Left renal cortex interstitium (tissue), 4 donors: Measurements from ENCODE around the gene CHKA. TPM values are rescaled to one million over a fixed set of nuclear protein-coding genes. Genes with fewer than 3 reads are reported as not detected.

ENCODE experiments used
- DNase-seq, 4 donors: peaks; one replicate each; pipeline ENCODE4 v3.0.0-alpha.2; 2013; ENCODE audit warnings: low read depth in 4 of 4, low spot score in 2 of 4, missing footprints in 1 of 4
- polyA plus RNA-seq, 4 donors: library from polyadenylated mRNA; unstranded; fragments of 120-200 nt; gene quantifications; one replicate each; pipeline ENCODE4 v1.2.1, GENCODE V29; 2013; ENCODE audit not compliant: insufficient read length in 4 of 4

Gene CHKA
- polyA plus RNA-seq, 4 donors: 27.7 to 56.6 (median 37.0) TPM

DNA sequence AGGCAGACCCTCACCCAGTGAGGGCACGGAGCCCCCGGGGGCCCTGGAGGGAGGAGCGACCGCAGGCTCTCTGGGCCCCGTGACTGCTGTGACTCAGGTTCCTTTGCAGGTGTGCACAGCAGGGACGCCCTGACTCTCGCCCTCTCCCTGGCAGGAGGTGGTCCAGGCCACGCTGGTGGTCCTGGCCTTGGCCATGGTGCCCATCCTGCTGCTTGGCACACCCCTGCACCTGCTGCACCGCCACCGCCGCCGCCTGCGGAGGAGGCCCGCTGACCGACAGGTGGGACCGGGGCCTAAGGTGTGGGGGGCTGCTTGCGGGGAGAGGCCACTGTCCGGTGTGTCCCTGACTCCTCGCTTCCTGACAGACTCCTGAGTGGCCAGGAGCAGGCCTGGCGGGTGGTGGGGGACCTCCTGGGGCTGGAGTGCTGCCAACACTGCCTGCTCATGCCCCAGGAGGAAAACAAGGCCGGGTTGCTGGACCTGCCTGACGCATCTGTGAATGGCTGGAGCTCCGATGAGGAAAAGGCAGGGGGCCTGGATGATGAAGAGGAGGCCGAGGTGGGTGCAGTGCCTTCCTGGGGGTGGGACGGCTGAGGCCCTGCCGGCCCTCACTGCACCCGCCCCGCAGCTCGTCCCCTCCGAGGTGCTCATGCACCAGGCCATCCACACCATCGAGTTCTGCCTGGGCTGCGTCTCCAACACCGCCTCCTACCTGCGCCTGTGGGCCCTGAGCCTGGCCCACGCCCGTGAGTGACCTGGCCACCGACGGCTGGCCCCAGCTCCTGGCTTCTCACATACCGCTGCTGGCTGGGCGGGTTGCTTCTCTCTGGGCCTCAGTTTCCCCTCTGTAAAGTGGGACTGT, 71.4 kb downstream of the CHKA start:
- DNase-seq: no peak

DNA sequence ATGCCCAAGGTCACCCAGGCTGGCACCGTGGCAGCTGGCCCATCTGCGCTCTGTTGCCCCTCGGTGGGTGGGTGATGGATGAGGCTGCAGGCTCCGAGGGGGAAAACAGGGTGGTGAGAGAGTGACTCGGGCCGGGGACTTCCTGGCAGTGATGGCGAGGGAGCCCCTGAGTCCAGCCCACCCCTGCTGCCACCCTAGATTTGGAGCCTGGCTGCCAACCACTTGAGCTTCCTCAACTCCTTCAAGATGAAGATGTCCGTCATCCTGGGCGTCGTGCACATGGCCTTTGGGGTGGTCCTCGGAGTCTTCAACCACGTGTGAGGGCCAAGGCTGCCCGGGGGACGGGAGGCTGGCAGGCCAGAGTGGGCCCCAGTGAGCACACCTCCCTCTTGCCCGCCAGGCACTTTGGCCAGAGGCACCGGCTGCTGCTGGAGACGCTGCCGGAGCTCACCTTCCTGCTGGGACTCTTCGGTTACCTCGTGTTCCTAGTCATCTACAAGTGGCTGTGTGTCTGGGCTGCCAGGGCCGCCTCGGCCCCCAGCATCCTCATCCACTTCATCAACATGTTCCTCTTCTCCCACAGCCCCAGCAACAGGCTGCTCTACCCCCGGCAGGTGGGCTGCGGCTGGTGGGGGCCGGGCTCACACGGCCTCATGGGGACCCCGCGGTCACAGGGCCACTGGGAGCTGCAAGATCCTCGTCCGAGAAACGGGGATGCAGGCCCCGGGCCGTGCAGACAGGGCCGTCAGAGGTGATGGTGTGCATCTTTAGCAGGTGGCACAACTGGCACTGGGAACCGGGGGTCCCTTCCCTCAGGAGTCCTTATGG, 72.3 kb downstream of the CHKA start:
- DNase-seq: no peak

DNA sequence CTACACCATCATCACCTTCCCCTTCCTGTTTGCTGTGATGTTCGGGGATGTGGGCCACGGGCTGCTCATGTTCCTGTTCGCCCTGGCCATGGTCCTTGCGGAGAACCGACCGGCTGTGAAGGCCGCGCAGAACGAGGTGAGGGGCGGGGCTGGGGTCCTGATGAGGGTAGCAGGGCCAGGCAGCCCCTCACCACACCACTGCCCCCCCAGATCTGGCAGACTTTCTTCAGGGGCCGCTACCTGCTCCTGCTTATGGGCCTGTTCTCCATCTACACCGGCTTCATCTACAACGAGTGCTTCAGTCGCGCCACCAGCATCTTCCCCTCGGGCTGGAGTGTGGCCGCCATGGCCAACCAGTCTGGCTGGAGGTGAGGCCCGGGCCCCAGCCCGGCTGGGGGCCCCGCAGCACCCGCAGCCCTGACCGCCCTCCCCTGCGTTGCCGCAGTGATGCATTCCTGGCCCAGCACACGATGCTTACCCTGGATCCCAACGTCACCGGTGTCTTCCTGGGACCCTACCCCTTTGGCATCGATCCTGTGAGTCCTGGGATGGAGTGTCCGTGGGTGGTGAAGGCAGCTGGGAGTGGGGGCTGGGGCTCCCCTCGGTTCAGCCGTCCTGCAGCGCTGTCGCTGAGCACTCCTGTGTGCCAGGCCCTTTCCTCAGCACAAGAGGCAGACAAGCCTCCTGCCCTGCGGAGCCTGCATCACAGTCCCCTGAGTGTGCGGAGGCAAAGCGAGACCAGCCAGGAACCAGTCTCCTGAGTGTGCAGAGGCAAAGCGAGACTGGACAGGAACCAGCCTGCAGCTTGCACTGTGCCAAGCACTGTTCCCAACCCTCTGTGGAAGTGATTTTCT, 73.5 kb downstream of the CHKA start:
- no peak for DNase-seq

DNA sequence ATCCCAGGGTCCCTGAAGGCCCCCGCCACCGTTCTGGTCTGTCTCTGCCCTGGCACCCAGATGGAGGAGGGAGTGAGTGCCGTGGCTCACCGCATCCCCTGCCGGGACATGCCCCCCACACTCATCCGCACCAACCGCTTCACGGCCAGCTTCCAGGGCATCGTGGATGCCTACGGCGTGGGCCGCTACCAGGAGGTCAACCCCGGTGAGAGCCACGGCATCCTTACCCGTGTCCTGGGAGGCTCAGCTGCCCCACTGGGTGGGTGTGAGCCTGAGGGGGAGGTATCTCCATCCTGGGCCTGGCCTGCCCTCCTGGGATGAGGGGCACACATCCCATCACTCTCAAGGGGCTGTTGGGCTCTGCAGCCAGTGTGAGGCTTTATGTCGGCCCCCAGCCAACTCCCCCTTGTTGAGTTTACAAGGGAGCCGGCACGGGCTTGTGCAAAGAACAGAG, 76.3 kb downstream of the CHKA start:
- no peak for DNase-seq

- DNase-seq: no peak
Measured at GRCh38 chr11:68044145-68044813, 76.9 kb downstream of the CHKA start.

GRCh38 chr11:68043349-68044144, 77.6 kb downstream of the CHKA start:
- no peak for DNase-seq

GRCh38 chr11:68043029-68043348, 78.2 kb downstream of the CHKA start:
- no peak for DNase-seq

GRCh38 chr11:68042219-68043028, 78.8 kb downstream of the CHKA start:
- DNase-seq: no peak

- DNase-seq: no peak
Measured at GRCh38 chr11:68041617-68042218, 79.5 kb downstream of the CHKA start.

DNA sequence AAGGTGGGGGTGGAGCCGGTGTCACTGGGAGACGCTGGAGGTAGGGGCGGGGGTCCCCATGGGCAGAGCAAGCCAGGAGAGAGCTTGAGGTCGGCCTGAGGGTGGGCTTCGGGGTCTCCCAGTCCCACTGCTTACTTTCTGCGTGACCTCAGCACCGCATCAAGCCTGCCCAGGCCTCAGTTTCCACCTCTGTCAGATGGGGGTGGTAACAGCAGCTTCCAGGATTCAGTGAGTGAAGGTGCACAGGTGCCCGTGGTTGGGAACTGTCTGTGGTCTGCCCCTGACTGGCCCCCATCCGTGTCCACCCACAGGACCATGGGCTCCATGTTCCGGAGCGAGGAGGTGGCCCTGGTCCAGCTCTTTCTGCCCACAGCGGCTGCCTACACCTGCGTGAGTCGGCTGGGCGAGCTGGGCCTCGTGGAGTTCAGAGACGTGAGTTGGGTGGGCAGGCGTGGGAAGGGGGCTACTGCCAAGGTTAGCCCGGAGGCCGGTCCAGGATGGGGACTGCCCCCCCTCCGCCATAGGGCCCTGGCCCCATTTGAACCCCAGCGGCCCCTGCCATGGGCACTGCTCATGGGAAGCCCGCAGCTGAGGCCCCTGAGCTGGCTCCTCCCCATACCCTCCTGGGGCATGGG, 80.1 kb downstream of the CHKA start:
- no peak for DNase-seq

GRCh38 chr11:68040101-68040956, 80.9 kb downstream of the CHKA start:
- peak in 1 of 4 donors; percentile 24 for DNase-seq

GRCh38 chr11:68039526-68040086, 81.6 kb downstream of the CHKA start:
- no peak for DNase-seq

GRCh38 chr11:68038718-68039525, 82.3 kb downstream of the CHKA start, which contains the start of gene TCIRG1:
Gene TCIRG1 (plus strand): TSS chr11:68039025. CDS start chr11:68041272, 2,247 bp downstream.
- DNase-seq: peak in 2 of 4 donors; percentile 35 to 47

DNA sequence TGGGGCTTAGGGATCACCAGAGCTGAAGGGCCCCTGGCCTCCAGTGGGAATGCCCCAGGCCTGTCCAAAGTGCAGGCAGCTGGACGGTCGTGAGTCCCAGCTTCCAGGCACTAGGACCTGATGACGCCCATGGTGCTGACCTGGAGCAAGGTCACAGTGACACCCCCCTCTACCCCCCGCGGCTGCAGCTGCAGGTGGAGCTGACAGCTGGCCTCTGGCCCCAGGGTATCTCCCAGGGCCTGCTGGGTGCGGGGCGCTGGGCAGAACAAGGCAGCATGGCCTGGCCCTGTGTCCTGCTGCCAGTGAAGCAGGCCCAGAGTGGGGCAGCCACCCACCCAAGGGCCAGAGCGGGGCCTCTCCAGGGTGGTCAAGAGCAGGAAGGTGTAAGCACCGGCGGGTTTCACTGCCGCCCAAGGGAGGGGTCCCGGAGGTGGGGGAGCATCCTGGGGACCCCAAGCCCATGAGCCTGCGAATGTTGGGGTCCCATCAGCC, 82.9 kb downstream of the CHKA start:
- DNase-seq: no peak
